Measurements from ENCODE around the gene CELA1. TPM values are rescaled to one million over a fixed set of nuclear protein-coding genes. Genes with fewer than 3 reads are reported as not detected.
A peak's percentile ranks its signal among the peaks of the same experiment; 100 is the strongest.

CELA1 gene
- total RNA-seq, 2 experiments from 2014 or later: 0.85 to 1.2 TPM

- Mint-ChIP-seq H3K4me3 (no peak overlapping the region), H3K36me3 (ENCODE audit: low read depth) (peaks cover 52% of the 10 kb centered on the region)
- H3K36me3 ChIP-seq (ENCODE audit: insufficient read depth, low read length): peaks cover 32% of the 10 kb centered on the region
Observed at GRCh38 chr12:51357374-51358047, 11.0 kb upstream of the CELA1 start.

GRCh38 chr12:51351913-51352532 lies 5.5 kb upstream of the CELA1 start:
- DNase-seq (peak in 13 of 14 experiments; percentile 16 to 76 (median 27)), ATAC-seq (ENCODE audit: poor library complexity) (peak; percentile 90)
- H3K27ac ChIP-seq (ENCODE audit: low read depth in 1 of 2, low read length in 2 of 2): no peak overlapping the region
- H3K4me1 ChIP-seq (ENCODE audit: insufficient read depth, low read length): peaks cover 5% of the 10 kb centered on the region
- no peak overlapping the region for H3K4me3 ChIP-seq (ENCODE audit: low read length)
- ChIA-PET CTCF (interaction anchor here (0.7 to 3.5 kb wide), 8 partner anchors 10 to 526 kb away, joined by 3 to 16 read pairs (median 3); no protein-coding TSS in a partner anchor), POLR2A (no interaction called here)
- intact Hi-C loops (cut with DNase I, micrococcal nuclease): loop anchor here (1.0 to 10.0 kb wide), 5 partner anchors 83 to 587 kb away; partner anchors contain the start of gene ATF1 (in 1 of the 2)
- no peaks in the 10 kb centered on the region for H3K9me3 ChIP-seq (ENCODE audit: control insufficient read depth in 1 of 2, insufficient read depth in 1 of 2, low read length in 2 of 2)
- H3K9me3 Mint-ChIP-seq: no peaks in the 10 kb centered on the region
- no peaks in the 10 kb centered on the region for H3K27me3 Mint-ChIP-seq
- TF ChIP-seq, protein P1, sequence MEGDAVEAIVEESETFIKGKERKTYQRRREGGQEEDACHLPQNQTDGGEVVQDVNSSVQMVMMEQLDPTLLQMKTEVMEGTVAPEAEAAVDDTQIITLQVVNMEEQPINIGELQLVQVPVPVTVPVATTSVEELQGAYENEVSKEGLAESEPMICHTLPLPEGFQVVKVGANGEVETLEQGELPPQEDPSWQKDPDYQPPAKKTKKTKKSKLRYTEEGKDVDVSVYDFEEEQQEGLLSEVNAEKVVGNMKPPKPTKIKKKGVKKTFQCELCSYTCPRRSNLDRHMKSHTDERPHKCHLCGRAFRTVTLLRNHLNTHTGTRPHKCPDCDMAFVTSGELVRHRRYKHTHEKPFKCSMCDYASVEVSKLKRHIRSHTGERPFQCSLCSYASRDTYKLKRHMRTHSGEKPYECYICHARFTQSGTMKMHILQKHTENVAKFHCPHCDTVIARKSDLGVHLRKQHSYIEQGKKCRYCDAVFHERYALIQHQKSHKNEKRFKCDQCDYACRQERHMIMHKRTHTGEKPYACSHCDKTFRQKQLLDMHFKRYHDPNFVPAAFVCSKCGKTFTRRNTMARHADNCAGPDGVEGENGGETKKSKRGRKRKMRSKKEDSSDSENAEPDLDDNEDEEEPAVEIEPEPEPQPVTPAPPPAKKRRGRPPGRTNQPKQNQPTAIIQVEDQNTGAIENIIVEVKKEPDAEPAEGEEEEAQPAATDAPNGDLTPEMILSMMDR (IDR thresholded peaks at IDR 0.05): peak; percentile 63
- H3K27me3 ChIP-seq (ENCODE audit: control insufficient read depth in 1 of 2, insufficient read depth in 2 of 2, low read length in 2 of 2): no peaks in the 10 kb centered on the region
- peaks cover 6% of the 10 kb centered on the region for H3K36me3 ChIP-seq (ENCODE audit: insufficient read depth, low read length)
- no peak overlapping the region for H3K27ac Mint-ChIP-seq
- peaks cover 10% of the 10 kb centered on the region for H3K36me3 Mint-ChIP-seq (ENCODE audit: low read depth)
- H3K4me3 Mint-ChIP-seq: no peak overlapping the region
- H3K4me1 Mint-ChIP-seq (ENCODE audit: low read depth): peaks cover 10% of the 10 kb centered on the region

More at GRCh38 chr12:51357374-51358047, 11.0 kb upstream of the CELA1 start:
- H3K27me3 Mint-ChIP-seq: no peaks in the 10 kb centered on the region
- intact Hi-C loops (cut with DNase I, micrococcal nuclease): loop anchor here in 1 of 2 experiments (10.0 kb wide), 1 partner anchor 593 kb away; the partner anchor contains the start of gene ATF1
- POLR2A ChIA-PET: no interaction called here
- CTCF ChIA-PET: no interaction called here
- ATAC-seq (ENCODE audit: poor library complexity) (no peak), DNase-seq (no peak)
- Histone ChIP-seq H3K4me3 (ENCODE audit: low read length) (no peak overlapping the region), H3K4me1 (ENCODE audit: insufficient read depth, low read length) (no peaks in the 10 kb centered on the region), H3K27me3 (ENCODE audit: control insufficient read depth in 1 of 2, insufficient read depth in 2 of 2, low read length in 2 of 2) (no peaks in the 10 kb centered on the region), H3K9me3 (ENCODE audit: control insufficient read depth in 1 of 2, insufficient read depth in 1 of 2, low read length in 2 of 2) (no peaks in the 10 kb centered on the region), H3K27ac (ENCODE audit: low read depth in 1 of 2, low read length in 2 of 2) (no peak overlapping the region)
- no peaks in the 10 kb centered on the region for H3K9me3 Mint-ChIP-seq
- no peaks in the 10 kb centered on the region for H3K4me1 Mint-ChIP-seq (ENCODE audit: low read depth)
- TF ChIP-seq, protein P1 (IDR thresholded peaks at IDR 0.05): no peak
- no peak overlapping the region for H3K27ac Mint-ChIP-seq

DNA sequence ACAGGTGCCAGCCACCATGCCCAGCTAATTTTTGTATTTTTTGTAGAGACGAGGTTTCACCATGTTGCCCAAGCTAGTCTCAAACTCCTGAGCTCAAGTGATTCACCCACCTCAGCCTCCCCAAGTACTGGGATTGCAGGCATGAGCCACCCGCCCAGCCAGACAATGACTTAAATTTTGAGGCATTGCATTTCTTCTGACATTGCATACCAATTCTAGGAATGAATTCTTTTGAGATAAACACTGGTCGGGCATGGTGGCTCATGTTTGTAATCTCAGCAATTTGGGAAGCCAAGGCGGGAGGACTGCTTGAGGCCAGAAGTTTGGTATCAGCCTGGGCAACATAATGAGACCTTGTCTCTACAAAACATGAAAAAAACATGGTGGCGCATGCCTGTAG lies 2.5 kb upstream of the CELA1 start:
- CTCF ChIA-PET: interaction anchor here (1.4 kb wide), 1 partner anchor 8 kb away, joined by 6 read pairs; no protein-coding TSS in a partner anchor
- Histone ChIP-seq H3K4me1 (ENCODE audit: insufficient read depth, low read length) (peaks cover 5% of the 10 kb centered on the region), H3K9me3 (ENCODE audit: control insufficient read depth in 1 of 2, insufficient read depth in 1 of 2, low read length in 2 of 2) (no peaks in the 10 kb centered on the region), H3K36me3 (ENCODE audit: insufficient read depth, low read length) (peaks cover under 1% of the 10 kb centered on the region), H3K27me3 (ENCODE audit: control insufficient read depth in 1 of 2, insufficient read depth in 2 of 2, low read length in 2 of 2) (no peaks in the 10 kb centered on the region), H3K27ac (ENCODE audit: low read depth in 1 of 2, low read length in 2 of 2) (no peak overlapping the region), H3K4me3 (ENCODE audit: low read length) (no peak overlapping the region)
- ATAC-seq (ENCODE audit: poor library complexity) (no peak), DNase-seq (no peak)
- POLR2A ChIA-PET: no interaction called here
- H3K27ac Mint-ChIP-seq: no peak overlapping the region
- H3K4me1 Mint-ChIP-seq (ENCODE audit: low read depth): peaks cover 10% of the 10 kb centered on the region
- no peaks in the 10 kb centered on the region for H3K27me3 Mint-ChIP-seq
- intact Hi-C loops (cut with DNase I, micrococcal nuclease): loop anchor here in 1 of 2 experiments (10.0 kb wide), 1 partner anchor 584 kb away; the partner anchor contains the start of gene ATF1
- no peak overlapping the region for H3K4me3 Mint-ChIP-seq
- no peaks in the 10 kb centered on the region for H3K36me3 Mint-ChIP-seq (ENCODE audit: low read depth)
- TF ChIP-seq, protein P1 (IDR thresholded peaks at IDR 0.05): no peak
- no peaks in the 10 kb centered on the region for H3K9me3 Mint-ChIP-seq
